ENCODE measurements around the gene HOXB5. TPM values are rescaled to one million over a fixed set of nuclear protein-coding genes. Genes with fewer than 3 reads are reported as not detected.
A peak's percentile ranks its signal among the peaks of the same experiment; 100 is the strongest.

The HOXB5 gene
- total RNA-seq, 1 donor from 2014 or later: not detected

- Histone ChIP-seq H3K4me2 (ENCODE audit: low read length) (peak overlapping the region; percentile 80), H3K4me3 (ENCODE audit: insufficient read depth, low read depth, low read length) (peak overlapping the region; percentile 19), H3K4me1 (ENCODE audit: insufficient read depth, low read length) (peaks cover 34% of the 10 kb centered on the region), H3K9me3 (ENCODE audit: insufficient read depth, low read depth, low read length) (no peaks in the 10 kb centered on the region), H3K9ac (ENCODE audit: low read length) (peak overlapping the region; percentile 82), H4K20me1 (ENCODE audit: insufficient read depth, low read length) (no peaks in the 10 kb centered on the region), H3K27ac (ENCODE audit: low read depth, low read length) (peak overlapping the region; percentile 77), H3K79me2 (ENCODE audit: insufficient read depth, low read length) (peaks cover 88% of the 10 kb centered on the region), H3K27me3 (ENCODE audit: insufficient read depth, low read length) (peaks cover 96% of the 10 kb centered on the region), H2AFZ (ENCODE audit: low read depth, low read length) (no peak overlapping the region), H3K36me3 (ENCODE audit: insufficient read depth, low read length) (no peaks in the 10 kb centered on the region)
- Mint-ChIP-seq H3K4me1 (ENCODE audit: low read depth, unreplicated experiment) (no peaks in the 10 kb centered on the region), H3K36me3 (ENCODE audit: low read depth, unreplicated experiment) (no peaks in the 10 kb centered on the region), H3K4me3 (ENCODE audit: unreplicated experiment) (no peak overlapping the region), H3K9me3 (ENCODE audit: unreplicated experiment) (peaks cover 13% of the 10 kb centered on the region), H3K27ac (ENCODE audit: unreplicated experiment) (no peak overlapping the region), H3K27me3 (ENCODE audit: low read depth, unreplicated experiment) (peaks cover 11% of the 10 kb centered on the region)
- TF ChIP-seq EZH2 (IDR thresholded peaks at IDR 0.05; ENCODE audit: insufficient read depth, low read length) (no peak), CTCF (IDR thresholded peaks at IDR 0.05; ENCODE audit: insufficient read depth, low read depth, low read length) (no peak)
- no peak for DNase-seq (ENCODE audit: low read depth)
- FAIRE-seq: no peak
Measured at GRCh38 chr17:48571024-48571818, 22.4 kb downstream of the HOXB5 start.

- no peaks in the 10 kb centered on the region for H3K36me3 Mint-ChIP-seq (ENCODE audit: low read depth, unreplicated experiment)
- peaks cover 96% of the 10 kb centered on the region for H3K27me3 ChIP-seq (ENCODE audit: insufficient read depth, low read length)
- peaks cover 92% of the 10 kb centered on the region for H3K79me2 ChIP-seq (ENCODE audit: insufficient read depth, low read length)
Measured at GRCh38 chr17:48570325-48571023, 23.1 kb downstream of the HOXB5 start.

More at GRCh38 chr17:48570325-48571023, 23.1 kb downstream of the HOXB5 start:
- Mint-ChIP-seq H3K27me3 (ENCODE audit: low read depth, unreplicated experiment) (peaks cover 5% of the 10 kb centered on the region), H3K4me1 (ENCODE audit: low read depth, unreplicated experiment) (no peaks in the 10 kb centered on the region), H3K27ac (ENCODE audit: unreplicated experiment) (no peak overlapping the region), H3K4me3 (ENCODE audit: unreplicated experiment) (no peak overlapping the region), H3K9me3 (ENCODE audit: unreplicated experiment) (peaks cover 9% of the 10 kb centered on the region)
- no peaks in the 10 kb centered on the region for H4K20me1 ChIP-seq (ENCODE audit: insufficient read depth, low read length)
- peak overlapping the region; percentile 80 for H3K4me2 ChIP-seq (ENCODE audit: low read length)
- no peaks in the 10 kb centered on the region for H3K9me3 ChIP-seq (ENCODE audit: insufficient read depth, low read depth, low read length)
- peak overlapping the region; percentile 82 for H3K9ac ChIP-seq (ENCODE audit: low read length)
- peak overlapping the region; percentile 77 for H3K27ac ChIP-seq (ENCODE audit: low read depth, low read length)
- no peaks in the 10 kb centered on the region for H3K36me3 ChIP-seq (ENCODE audit: insufficient read depth, low read length)
- peak overlapping the region; percentile 19 for H3K4me3 ChIP-seq (ENCODE audit: insufficient read depth, low read depth, low read length)
- FAIRE-seq (no peak), DNase-seq (ENCODE audit: low read depth) (no peak)
- H3K4me1 ChIP-seq (ENCODE audit: insufficient read depth, low read length): peaks cover 31% of the 10 kb centered on the region
- no peak overlapping the region for H2AFZ ChIP-seq (ENCODE audit: low read depth, low read length)
- no peak for TF ChIP-seq CTCF (IDR thresholded peaks at IDR 0.05; ENCODE audit: insufficient read depth, low read depth, low read length)
- peak; percentile 42 for TF ChIP-seq EZH2 (IDR thresholded peaks at IDR 0.05; ENCODE audit: insufficient read depth, low read length)
